A204.1 (cell line): ENCODE results near the gene NEUROG1.

ENCODE experiments used
- FAIRE-seq: peaks from 2 replicates; lab custom pipeline; 2012; peaks lifted over from hg19 to GRCh38; lab: Jason Lieb, UNC

The NEUROG1 gene

DNA sequence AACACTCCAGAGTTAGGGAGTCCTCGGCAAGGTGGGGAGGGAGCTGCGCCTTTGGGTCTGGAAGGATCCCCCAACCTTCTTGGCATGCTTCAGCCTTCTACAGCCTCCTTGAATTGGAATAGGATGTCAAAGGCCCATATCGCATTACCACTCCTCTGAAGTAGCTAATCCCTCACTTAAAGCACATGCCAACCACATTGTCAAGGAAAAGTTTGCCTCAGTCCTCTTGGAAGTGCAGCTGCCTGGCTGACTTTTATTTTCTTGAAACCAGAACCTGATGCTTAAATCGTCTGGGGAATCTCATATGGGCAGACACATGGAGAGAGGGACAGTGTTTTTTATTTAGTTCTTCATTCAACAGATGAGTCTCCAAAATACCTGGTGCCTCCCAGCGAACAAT is 28.6 kb upstream of the NEUROG1 start:
- no peak for FAIRE-seq

DNA sequence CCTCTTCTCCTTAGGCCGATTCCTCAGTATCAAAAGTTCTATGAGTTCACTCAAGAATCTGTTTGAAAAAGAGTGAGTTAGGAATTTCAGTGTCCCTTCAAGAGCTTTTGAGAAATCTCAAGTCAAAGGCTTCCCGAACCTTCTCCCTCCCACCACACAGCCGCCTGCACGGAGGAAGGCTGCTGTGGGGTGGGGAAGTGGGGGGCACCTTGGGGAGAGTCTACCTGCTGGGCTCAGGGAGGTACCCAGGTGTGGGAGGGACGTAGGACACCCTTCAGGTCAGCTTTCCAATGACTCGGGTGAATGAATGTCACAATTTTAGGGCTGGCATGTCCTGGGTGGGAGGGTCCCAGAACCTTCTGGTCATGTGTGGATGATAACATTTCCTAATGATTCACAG is 25.5 kb upstream of the NEUROG1 start:
- no peak for FAIRE-seq

DNA sequence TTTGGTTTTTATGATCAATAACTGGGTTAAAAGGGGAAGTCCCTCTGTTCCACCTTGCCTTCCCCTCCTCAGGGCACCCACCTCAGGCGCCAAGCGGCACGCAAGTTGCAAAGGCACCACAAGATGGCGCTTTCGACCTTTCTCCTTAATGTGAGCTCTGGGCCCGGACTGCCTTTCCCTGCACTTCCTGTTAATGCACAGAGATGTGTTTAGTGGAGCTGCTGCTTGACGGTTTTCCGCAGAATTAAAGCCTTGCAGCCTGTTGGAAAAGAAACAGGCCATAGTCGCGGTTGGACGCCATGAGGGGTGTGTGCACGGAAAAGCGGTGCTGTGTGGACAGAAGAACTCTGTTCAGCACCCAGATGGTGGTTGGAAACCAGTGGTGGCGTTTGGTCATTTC is 25.1 kb upstream of the NEUROG1 start:
- FAIRE-seq: peak; percentile 66

DNA sequence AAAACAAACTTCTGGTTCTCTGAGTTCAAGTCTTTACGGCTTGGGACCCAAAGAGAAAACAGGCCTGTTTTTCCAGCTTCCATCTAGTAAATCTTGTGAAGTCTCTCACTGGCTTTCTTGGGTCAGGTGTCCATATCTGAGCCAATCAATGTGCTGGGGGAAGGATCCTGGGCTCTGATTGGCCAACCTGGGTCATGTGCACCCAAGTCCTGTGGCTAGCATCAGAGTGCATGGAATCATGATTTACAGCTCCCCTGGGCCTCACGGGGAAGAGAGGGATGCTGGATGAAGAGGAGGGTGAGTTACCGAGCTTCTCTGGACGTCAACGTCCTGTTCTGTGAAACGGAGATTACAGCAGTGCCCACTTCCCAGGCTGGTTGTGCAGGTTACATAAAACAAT is 23.6 kb upstream of the NEUROG1 start:
- FAIRE-seq: no peak

DNA sequence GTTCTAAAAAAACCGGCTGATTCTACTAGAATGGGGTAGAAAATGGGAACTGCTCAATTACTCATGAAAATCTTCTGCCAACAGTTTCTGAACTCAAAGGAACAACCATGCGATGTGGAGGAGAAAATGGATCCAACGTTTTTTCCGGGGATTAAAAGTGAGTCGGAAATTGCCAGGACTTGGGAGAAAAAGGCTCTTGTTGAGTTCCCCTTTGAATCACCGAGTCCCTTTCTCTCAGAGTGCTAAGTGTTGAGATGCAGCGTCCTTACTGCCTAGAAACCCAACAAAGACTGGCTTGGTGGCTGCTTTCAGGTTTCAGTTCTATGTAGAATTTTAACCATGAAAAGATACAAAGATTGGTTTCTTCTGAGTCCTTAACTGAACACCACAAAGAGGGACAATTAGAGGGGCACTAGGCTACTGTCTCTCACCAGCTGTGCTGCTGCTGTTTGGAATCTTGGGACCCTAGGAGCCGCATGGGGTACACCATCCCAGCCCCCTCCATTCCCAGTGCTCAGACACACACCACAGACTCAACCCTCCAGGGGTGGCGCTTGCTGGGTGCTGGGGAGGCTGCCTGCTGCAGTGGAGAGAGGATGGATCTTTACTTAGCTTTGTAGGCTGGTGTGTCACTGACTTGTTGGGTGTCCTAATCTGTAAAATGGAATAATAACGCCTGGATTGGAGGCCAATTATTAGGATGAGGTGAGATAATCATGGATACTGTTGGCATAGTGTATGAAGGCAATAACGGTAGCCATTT is 21.5 kb upstream of the NEUROG1 start:
- no peak for FAIRE-seq

DNA sequence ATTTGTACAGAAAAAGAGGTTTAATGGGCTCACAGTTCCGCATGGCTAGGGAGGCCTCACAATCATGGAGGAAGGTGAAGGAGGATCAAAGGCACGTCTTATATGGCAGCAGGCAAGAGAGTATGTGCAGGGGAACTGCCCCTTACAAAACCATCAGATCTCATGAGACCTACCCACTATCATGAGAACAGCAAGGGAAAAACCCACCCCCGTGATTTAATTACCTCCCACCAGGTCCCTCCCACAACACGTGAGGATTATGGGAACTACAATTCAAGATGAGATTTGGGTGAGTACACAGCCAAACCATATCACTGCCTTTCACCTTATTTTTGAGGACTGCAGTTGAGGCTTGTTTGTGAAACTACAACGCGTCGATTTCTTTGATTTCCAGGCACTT is 20.9 kb upstream of the NEUROG1 start:
- FAIRE-seq: no peak

DNA sequence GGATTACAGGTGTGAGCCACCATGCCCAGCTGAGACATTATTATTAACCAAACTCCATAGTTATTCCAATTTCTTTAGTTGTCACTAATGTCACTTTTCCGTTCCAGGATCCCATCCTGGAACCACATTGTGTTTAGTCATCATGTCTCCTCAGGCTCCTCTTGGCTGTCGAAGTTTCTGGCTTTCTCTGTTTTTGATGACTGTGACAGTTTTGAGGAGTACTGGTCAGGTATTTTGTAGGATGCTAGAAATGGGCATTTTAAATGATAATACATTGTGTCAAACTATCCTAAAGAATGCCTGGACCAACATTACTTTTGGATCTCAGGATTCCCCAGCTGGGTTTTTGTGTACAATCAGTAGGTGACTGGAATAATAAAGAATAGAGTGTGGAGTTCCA is 19.8 kb upstream of the NEUROG1 start:
- FAIRE-seq: no peak

DNA sequence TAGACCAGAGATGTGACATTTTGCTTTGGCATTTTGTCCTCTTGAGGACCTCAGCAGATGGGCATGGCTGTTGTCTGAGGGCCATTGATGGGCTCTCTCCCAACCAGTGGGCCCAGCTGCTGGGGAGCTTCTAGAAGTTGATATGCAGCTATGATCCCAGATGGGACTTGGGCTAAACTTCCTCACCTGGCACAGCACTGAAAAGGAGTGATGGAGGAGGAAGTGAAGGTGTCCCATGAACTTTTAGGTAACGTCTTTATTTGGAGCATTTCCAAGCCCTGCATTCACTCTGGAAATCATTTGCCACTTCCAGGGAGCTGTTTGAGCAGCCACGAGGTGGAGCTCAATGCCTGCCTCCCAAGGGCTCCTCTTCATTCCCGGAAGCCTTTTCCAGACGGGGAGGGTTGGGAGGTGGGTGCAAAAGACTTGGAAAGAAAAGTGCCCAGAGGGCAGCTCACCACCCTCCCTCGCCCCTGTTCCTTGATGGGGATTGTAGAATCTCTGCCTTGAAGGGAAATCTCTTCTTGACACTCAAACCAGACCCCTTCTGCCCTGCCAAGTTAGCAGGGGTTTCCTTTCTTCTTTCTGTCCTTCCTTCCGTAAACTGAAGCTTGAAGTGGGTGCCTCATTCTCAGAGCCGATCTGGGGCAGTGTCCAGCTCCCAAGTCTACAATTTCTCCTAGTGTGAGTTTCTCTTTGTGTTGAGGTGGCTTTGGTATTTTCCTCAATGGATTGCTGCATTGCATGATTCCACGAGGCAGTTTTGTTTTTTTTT is 18.1 kb upstream of the NEUROG1 start:
- no peak for FAIRE-seq

DNA sequence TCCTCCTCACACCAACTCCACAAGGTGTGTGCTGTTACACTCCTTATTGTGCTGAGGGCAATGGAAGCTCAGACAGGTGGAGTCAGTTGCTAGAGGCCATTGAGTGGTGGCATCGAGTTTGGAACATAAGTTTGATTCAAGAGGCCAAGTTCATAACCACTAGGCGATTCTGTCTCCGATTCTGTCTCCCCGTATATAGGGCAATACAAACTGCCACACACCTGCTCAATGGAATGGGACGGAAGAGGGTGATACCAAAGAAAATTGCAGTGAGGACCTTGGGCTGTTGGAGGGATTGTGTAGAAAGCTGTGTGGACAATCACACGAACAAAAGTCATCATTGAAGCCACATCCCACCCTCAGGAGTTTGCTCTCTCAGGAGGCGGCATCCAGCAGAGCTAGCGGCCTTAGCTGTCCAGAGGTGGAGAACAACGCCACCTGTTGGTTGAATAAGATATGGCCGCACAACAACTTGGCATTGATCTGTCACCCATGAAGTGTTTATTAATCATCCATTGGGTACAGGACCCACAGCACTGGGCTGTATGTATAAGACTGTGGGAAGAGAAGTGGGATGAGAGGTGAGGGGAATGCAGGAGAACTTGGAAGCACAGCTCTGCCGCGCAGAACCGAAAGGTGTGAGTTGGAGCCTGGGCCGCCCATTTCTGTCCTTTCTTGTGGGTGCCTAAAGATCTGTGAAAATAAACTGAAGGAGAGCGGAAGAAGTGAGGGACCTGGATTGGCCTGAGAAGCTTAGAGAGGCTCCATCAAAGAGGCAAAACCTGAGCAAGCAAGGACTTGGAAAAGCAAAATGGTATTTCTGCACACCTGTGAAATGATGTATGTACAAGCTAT is 16.1 kb upstream of the NEUROG1 start:
- no peak for FAIRE-seq

DNA sequence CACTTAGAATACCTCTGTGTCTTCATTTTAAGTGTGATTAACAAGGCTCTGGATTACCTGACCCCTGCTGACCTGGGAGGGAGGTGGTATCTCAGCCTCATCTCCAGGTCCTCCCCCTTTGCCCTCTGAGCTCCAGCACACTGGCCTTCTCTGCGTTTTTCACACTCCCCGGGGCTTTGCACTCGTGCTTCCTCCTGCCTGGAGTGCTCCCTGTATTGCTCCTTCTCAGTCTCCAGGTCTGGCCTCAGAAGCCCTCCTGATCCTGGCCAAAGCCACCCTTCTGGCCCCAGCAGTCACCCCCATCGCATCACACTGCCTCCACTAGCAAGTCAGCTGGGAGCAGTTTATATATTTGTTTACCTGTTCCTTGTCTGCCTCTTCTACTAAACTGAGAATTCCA is 13.6 kb upstream of the NEUROG1 start:
- FAIRE-seq: no peak

DNA sequence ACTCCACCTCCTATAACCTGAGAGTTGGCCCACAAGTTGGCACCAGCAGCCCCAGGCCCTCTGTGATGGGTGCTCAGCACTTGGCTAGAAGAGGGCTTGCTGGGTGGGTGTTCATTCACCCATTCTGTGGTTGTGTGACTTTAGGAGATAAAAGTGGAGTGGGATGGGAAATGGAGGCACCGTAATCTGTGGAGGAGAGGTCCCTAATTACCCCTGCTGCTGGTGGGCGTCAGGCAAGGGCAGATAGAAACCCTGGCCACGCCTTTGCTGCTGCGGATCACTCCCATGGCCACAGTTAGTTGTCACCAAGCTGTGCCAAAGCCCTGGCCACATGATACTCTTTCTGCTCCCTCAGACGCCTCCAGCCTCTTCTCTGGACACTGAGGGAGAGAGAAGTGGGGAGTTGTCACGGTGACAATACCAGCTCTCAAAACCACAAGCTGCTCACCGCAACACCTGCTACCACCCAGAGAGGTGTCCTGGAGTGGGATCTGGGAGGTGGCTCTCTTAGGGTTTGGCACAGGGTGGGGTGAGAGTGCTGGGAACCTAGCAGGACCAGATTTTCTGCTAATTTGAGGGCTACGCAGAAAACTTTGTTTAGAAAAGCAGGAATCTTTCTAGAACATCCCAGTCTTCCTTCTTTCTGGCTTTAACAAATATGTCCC is 12.0 kb upstream of the NEUROG1 start:
- no peak for FAIRE-seq

DNA sequence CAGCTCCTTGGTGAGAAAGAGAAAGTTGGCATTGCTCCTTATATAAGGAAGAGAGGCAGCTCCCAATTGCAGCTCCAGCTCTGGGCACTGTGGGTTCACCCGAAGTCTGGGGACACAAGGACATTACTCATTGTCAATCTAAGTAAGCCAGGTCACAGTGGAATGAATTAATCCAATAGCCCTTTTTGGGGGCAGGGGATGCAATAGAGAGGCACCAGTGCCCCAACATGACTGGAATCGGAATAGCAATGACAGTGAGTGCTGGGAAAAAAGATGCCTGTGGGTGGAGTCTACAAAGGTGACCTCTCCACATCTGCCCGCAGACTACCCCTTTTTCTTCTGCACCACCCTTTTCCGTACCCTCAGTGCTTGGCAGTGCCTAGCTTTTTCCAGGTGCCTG is 11.1 kb upstream of the NEUROG1 start:
- no peak for FAIRE-seq

DNA sequence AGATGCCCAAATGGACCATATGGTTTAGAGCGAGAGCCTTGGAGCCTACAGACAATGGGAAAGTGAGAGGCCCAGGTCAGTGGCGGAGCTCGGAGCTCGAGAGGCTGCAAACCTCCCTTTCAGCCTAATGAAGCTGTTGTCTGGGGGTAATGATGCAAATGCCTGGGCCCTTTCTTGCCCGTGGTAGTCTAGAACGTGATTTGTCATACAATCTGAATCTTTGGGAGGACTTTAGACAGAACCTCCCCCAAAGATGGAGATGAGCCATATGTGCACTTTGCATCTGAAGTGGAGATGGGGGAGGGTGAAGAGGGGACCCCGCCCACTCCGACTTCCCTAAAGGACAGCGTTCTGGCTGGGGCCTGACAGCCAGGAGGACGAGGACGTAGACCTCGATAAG is 10.3 kb upstream of the NEUROG1 start:
- no peak for FAIRE-seq

DNA sequence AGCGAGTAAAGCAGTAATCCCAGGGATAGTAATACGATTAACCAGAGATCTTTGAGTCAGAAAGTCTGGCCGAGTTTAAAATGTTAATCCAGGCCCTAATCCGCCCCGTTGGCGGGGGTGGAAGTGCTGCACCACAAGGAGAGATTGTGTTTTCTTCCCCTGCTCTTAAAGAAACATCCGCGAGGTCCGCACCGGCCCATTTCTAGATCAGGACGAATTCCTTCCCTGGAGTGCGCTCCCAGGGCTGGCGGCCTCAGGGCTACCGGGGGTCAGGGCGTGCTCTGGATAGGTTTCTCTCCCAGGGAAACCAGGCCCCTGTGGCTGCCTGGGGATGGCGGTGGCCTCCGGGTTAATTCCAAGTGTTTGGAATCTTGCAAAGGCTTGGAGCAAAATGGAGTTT is 9.3 kb upstream of the NEUROG1 start:
- FAIRE-seq: no peak

DNA sequence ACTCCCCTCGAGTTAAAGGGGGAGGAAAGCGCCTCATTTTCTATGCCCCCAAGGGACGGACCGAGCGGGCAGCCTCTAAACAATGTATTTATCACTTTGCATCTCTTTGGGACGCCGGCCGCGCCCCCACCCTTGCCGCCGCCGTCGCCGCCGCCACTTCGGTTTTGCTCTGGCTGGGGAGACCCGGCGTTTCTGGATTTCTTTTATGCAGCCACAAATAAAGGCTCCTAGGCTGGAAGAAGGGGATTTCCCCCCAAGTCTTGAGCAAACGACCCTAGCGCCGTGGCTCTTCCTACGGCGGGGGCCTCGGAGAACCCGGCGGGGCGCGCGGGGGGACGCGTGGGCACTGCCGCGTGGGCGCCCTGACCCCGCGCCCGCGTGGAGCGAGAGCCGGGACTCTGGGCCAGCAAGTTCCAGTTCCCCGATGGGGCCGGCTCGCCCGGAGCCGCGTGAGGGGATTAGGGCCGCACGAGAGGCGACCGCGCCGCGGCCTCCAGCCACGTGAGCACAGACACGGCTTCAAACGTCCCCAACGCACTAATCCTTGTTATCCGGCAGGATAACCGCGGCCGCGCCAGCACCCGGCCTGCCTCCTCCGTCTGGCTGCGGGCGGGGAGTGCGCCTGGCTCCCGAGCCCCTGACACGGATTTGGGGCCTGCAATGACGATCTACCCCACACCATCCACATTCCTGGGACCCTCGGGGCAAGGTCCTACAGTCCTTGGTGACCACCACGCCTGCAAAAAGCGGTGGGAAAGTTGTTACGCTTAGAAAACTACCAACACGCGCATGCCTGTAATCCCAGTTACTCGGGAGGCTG is 7.9 kb upstream of the NEUROG1 start:
- no peak for FAIRE-seq

DNA sequence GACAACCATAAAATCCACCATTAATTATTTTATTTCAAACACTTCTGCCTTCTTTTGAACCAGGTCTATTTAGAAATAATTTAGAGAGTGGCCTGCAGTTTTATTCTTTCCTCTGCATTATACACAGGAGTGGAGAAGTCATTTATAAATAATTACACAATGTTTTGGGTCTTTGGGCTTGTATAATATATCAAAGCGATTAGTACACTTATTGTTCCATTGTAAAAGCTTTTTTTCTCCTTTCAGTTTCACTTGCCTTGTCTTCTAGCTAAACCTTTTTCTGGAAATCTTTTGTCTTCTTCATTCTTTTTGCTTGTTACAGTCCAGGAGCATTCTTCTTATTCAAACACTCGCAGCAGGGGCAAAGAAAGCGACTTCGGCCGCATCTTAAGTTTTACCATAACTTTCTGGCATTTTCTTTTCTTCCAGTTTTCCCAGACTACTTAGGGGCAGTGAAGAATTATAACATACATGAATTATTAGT is 7.3 kb upstream of the NEUROG1 start:
- no peak for FAIRE-seq

DNA sequence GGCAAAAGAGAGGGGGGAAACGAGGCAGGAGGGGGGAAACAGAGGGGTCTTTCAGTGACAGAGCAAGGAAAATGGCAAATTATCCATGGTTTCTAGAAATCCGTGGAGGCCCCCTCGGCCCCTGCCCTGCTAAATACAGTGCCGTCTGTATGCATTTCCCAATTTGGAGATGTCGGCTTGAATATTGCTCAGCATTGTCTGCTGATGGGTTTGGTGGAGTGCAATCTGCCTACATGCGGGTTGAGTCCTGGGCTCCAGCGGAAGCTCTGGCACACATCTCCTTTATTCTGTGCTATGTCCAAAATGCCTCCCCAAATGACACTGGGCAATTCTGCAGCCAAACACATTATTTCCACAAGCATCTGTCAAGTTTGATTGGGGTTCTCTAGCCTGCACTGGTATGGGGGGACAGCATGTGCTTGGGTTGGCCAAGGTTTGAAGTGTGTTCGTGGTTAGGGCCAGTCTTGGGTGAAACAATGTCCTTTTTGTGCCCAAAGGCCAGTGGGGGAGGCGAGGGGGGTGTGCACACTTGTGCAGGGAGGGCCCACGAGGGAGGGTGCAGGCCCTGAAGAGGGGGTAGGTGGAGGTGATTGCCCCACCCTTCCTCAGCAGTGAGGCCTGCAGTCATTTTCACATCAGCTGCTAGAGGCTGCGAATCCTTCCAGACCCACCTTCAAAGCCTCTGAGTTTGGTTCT is 6.2 kb upstream of the NEUROG1 start:
- no peak for FAIRE-seq

DNA sequence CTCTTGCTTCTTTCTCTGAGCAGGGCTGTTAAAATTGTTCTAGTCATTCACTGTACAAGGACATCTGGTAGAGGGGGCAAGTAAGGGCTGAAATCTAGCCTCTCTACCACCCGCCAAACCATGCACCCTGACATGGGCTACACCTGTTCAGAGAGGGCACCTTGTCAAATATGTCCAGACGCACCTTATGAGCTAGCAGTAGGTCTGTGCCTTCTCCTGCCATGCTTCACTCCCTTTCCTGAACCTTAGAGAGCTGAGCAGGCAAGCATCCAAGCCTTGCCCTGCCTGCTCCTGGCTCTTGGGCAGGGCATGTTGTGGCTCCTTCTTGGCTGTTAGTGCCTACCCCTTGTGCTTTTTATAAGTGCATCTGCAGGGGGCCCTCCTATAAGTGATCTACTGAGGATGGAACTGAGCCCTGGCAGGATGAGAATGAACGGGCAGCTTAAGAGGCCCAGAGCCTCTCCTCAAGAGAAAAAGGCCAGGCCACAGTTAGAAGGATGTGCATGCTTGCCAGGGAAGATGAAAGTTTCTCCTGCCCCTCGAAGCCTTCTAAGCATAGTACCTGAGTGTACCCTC is 3.8 kb upstream of the NEUROG1 start:
- FAIRE-seq: no peak

DNA sequence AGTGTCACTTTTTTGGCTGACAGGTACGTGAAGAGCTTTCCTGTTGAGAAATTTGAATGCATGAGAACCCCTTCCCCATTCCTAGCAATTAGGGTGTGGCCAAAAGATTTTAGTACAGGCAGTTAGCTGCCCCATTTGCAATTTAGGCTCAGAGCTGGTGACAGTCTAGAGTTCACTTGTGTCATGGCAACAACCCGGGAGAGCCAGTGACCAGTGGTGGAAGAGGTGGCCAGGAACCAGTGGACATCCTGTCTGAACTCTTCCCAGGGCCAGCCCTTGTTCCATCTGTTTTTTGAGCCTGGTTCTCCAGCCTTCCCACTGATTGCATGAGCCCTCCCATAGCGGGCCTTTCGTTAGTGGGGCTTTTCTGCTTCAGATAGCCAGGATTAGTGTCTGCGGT is 2.5 kb upstream of the NEUROG1 start:
- FAIRE-seq: no peak

DNA sequence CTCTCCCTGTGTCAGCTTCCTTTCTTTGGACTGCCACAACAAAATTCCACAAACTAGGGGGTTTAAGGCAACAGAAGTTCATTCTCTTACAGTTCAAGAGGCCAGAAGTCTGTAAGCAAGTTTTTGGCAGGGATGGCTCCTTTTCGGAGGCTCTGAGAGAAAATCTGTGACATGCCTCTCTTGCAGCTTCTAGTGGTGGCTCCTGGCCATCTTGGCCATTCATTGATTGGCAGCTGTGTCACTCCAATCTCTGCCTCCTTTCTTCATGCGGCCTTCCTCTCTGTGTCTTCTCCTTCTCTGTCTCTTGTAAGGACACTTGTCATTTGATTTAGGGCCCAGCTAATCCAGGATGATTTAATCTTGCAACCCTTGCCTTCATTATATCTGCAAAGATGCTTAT is 2.0 kb upstream of the NEUROG1 start:
- no peak for FAIRE-seq
